Kidney capillary endothelial cell (primary cell): ENCODE results near the gene SEPTIN6.
"Not testable (repeated sequence)": the region's sequence is repeated elsewhere in the genome, so short reads cannot be mapped to it uniquely, and the experiment has no call there.

ENCODE experiments used
- DNase-seq: peaks from one replicate; pipeline ENCODE4 v3.0.0-alpha.2; 2018; ENCODE audit warnings: low spot score

The SEPTIN6 gene

GRCh38 chrX:119690921-119691716 is 1.8 kb downstream of the SEPTIN6 start:
- no peak for DNase-seq

- no peak for DNase-seq
Measured at GRCh38 chrX:119688911-119689321, 4.1 kb downstream of the SEPTIN6 start.

GRCh38 chrX:119687661-119688413 is 5.1 kb downstream of the SEPTIN6 start:
- no peak for DNase-seq

- no peak for DNase-seq
Measured at GRCh38 chrX:119686087-119686691, 6.8 kb downstream of the SEPTIN6 start.

GRCh38 chrX:119685225-119686066 is 7.5 kb downstream of the SEPTIN6 start:
- DNase-seq: peak; percentile 48

- no peak for DNase-seq
Measured at GRCh38 chrX:119684916-119685224, 8.1 kb downstream of the SEPTIN6 start.

- not testable (repeated sequence) for DNase-seq
Measured at GRCh38 chrX:119684312-119684711, 8.7 kb downstream of the SEPTIN6 start.

GRCh38 chrX:119682019-119682989 is 10.7 kb downstream of the SEPTIN6 start:
- no peak for DNase-seq

- DNase-seq: no peak
Measured at GRCh38 chrX:119677654-119677981, 15.3 kb downstream of the SEPTIN6 start.

- no peak for DNase-seq
Measured at GRCh38 chrX:119676949-119677653, 15.9 kb downstream of the SEPTIN6 start.

GRCh38 chrX:119673336-119673735 is 19.6 kb downstream of the SEPTIN6 start:
- DNase-seq: no peak

GRCh38 chrX:119672426-119672825 is 20.5 kb downstream of the SEPTIN6 start:
- DNase-seq: no peak

- peak; percentile 42 for DNase-seq
Measured at GRCh38 chrX:119669424-119670037, 23.4 kb downstream of the SEPTIN6 start.

- DNase-seq: no peak
Measured at GRCh38 chrX:119667111-119667878, 25.7 kb downstream of the SEPTIN6 start.

- DNase-seq: not testable (repeated sequence)
Measured at GRCh38 chrX:119664877-119665276, 28.1 kb downstream of the SEPTIN6 start.

- DNase-seq: no peak
Measured at GRCh38 chrX:119661486-119661885, 31.5 kb downstream of the SEPTIN6 start.

- DNase-seq: no peak
Measured at GRCh38 chrX:119659522-119659921, 33.4 kb downstream of the SEPTIN6 start.

GRCh38 chrX:119655125-119655524 is 37.8 kb downstream of the SEPTIN6 start:
- no peak for DNase-seq

GRCh38 chrX:119654112-119654531 is 38.8 kb downstream of the SEPTIN6 start:
- DNase-seq: no peak
